Upper lobe of left lung (tissue), 6 donors: ENCODE results near the gene CCNJL. TPM values are rescaled to one million over a fixed set of nuclear protein-coding genes. Genes with fewer than 3 reads are reported as not detected.
A peak's percentile ranks its signal among the peaks of the same experiment; 100 is the strongest.

ENCODE experiments used
- ATAC-seq, 2 donors: fragments of 200-7000 bp; cut with Tn5 transposase; one replicate each; pipeline ENCODE4 v1.9.1; 2022; ENCODE audit warnings: mild to moderate bottlenecking in 2 of 2, moderate library complexity in 2 of 2; ENCODE audit not compliant: low FRiP score in 2 of 2
- DNase-seq, 2 donors: peaks; one replicate each; pipeline ENCODE4 v3.0.0-alpha.2; 2019 to 2020
- H3K27ac ChIP-seq, 4 donors: fragments of 200-600 bp; sonication (generic); one replicate each; pipeline ENCODE4 v1.5.1; 2016 to 2019
- H3K27me3 ChIP-seq, 4 donors: fragments of 200-600 bp; sonication (generic); one replicate each; pipeline ENCODE4 v1.5.1; 2017 to 2019
- H3K36me3 ChIP-seq, 4 donors: fragments of 200-600 bp; sonication (generic); one replicate each; pipeline ENCODE4 v1.5.1; 2016 to 2019
- H3K4me1 ChIP-seq, 4 donors: fragments of 200-600 bp; sonication (generic); one replicate each; pipeline ENCODE4 v1.5.1; 2018 to 2019
- H3K4me3 ChIP-seq, 4 donors: fragments of 200-600 bp; sonication (generic); one replicate each; pipeline ENCODE4 v1.5.1; 2017 to 2019; ENCODE audit warnings: mild to moderate bottlenecking in 2 of 4, moderate library complexity in 1 of 4
- H3K9me3 ChIP-seq, 4 donors: fragments of 200-600 bp; sonication (generic); one replicate each; pipeline ENCODE4 v1.5.1; 2018 to 2019
- CTCF ChIP-seq, 6 experiments: fragments of 450-650 bp in 4 of 6; fragments of 200-600 bp in 2 of 6; sonication (generic) in 2 of 6; IDR thresholded peaks; one replicate each; pipeline ENCODE4 v1.5.1; 2016 to 2019; ENCODE audit warnings: antibody characterized with exemption in 6 of 6
- EP300 ChIP-seq, 4 donors: sonication (generic); formaldehyde crosslinking; IDR thresholded peaks; one replicate each; pipeline ENCODE4 v1.5.1; 2017; ENCODE audit warnings: antibody characterized with exemption in 4 of 4, control low read depth in 2 of 4
- POLR2A ChIP-seq, 4 donors: fragments of 450-650 bp; IDR thresholded peaks; one replicate each; pipeline ENCODE4 v1.5.1; 2016 to 2017; ENCODE audit warnings: antibody characterized with exemption in 4 of 4, mild to moderate bottlenecking in 2 of 4
- POLR2AphosphoS5 ChIP-seq, 2 donors: sonication (generic); formaldehyde crosslinking; IDR thresholded peaks; one replicate each; pipeline ENCODE4 v1.5.1; 2017; ENCODE audit warnings: antibody characterized with exemption in 2 of 2
- WGBS, 2 donors: methylation state at CpG; one replicate each; pipeline ENCODE4 v1.1.5; 2017 to 2018; 5-methylcytosine and 5-hydroxymethylcytosine counted together
- total RNA-seq, 6 donors: library from RNA; depleted of rRNA in 4 of 6; stranded (reverse); fragments of >200 nt in 4 of 6; gene quantifications; one replicate each; pipeline versions ENCODE4 v1.1.0 to v1.2.1, GENCODE V29; 2016 to 2021
- donor health status: DM: no; HTN: no; CAD: no; lungs with moderate emphysema.
- donor health status: DM: no; HTN: yes; CAD: no; lungs with severe emphysema.

The CCNJL gene
- total RNA-seq, 6 donors from 2014 or later: 15.6 to 25.2 (median 21.2) TPM

DNA sequence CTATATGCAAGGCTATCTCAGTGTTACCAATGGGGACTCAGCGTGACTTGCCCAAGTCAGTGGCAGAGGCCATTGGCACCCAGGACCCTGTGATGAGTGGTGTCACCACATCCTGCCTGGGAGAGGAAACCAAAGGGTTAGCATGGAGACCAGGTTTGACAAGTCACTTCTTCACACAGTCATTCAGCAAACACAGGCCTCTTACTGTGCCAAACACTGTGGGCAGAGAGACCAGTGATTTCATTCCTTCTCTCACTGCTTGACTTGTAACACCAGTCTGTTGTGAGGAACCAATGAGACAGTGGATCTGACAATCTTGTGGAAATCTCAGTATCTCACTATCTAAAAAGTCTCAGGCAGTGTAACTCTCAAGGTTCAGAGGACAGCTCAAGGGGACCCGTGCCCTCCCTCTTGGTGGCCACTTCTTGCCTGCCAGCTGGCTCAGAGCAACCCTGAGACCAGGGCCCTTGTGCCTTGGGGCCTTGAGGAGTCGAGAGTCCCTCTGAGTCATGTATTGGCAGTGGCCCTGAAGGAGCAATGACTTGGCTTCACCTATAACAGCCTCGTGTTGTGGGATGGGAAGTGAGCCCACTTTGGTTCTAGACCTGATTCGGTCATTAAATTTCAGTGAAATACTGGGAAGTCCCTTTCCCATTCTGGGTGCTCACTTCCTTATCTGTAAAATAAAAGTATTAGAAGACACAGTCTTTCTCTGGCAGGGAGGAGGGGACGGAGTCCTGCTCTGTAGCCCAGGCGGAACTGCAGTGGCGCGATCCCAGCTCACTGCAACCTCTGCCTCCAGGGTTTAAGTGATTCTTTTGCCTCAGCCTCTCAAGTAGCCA, 81.5 kb downstream of the CCNJL start:
- H3K4me3 ChIP-seq: no peak overlapping the region
- H3K27ac ChIP-seq: peak overlapping the region in 2 of 4 donors; percentile 60 to 62
- H3K4me1 ChIP-seq: peaks cover 0 to 8% (median 2%) of the 10 kb centered on the region in 4 donors
- WGBS, 2 donors: 54 to 66% methylated on average over 8 to 9 of the region's 9 CpGs
- H3K27me3 ChIP-seq: no peaks in the 10 kb centered on the region
- peak; percentile 70 to 87 for ATAC-seq
- no peaks in the 10 kb centered on the region for H3K36me3 ChIP-seq
- TF ChIP-seq POLR2A (IDR thresholded peaks at IDR 0.05) (no peak), EP300 (IDR thresholded peaks at IDR 0.05) (peak in 1 of 4 donors; percentile 86), POLR2AphosphoS5 (IDR thresholded peaks at IDR 0.05) (peak in 1 of 2 donors; percentile 52), CTCF (IDR thresholded peaks at IDR 0.05) (no peak)
- no peaks in the 10 kb centered on the region for H3K9me3 ChIP-seq
- DNase-seq: peak in 1 of 2 donors; percentile 90

- Histone ChIP-seq H3K27ac (peak within 1 kb of the TSS in 2 of 4 donors; percentile 1 to 60), H3K4me1 (peaks cover 0 to 8% (median 2%) of the 10 kb centered on the region in 4 donors), H3K36me3 (no peaks in the 10 kb centered on the region), H3K9me3 (no peaks in the 10 kb centered on the region), H3K27me3 (no peaks in the 10 kb centered on the region), H3K4me3 (no peak within 1 kb of the TSS)
- 67 to 73% methylated on average over 7 of the region's 7 CpGs for WGBS, 2 donors
- DNase-seq: no peak
- no peak for TF ChIP-seq POLR2AphosphoS5 (IDR thresholded peaks at IDR 0.05)
- TF ChIP-seq POLR2A (IDR thresholded peaks at IDR 0.05): no peak
- TF ChIP-seq CTCF (IDR thresholded peaks at IDR 0.05): no peak
- no peak for TF ChIP-seq EP300 (IDR thresholded peaks at IDR 0.05)
- no peak for ATAC-seq
Observed at GRCh38 chr5:160229190-160229742, 83.1 kb downstream of the CCNJL start, which contains the start of gene FABP6. TSS of gene FABP6 (plus strand) at chr5:160229506. CDS start at chr5:160229558, 52 bp downstream.

- Histone ChIP-seq H3K4me3 (no peak overlapping the region), H3K27me3 (no peaks in the 10 kb centered on the region), H3K9me3 (no peaks in the 10 kb centered on the region), H3K36me3 (no peaks in the 10 kb centered on the region), H3K4me1 (peaks cover 0 to 8% (median 2%) of the 10 kb centered on the region in 4 donors), H3K27ac (no peak overlapping the region)
- no peak for DNase-seq
- 80 to 90% methylated on average over 2 of the region's 2 CpGs for WGBS, 2 donors
- no peak for TF ChIP-seq EP300 (IDR thresholded peaks at IDR 0.05)
- no peak for TF ChIP-seq POLR2A (IDR thresholded peaks at IDR 0.05)
- no peak for TF ChIP-seq CTCF (IDR thresholded peaks at IDR 0.05)
- TF ChIP-seq POLR2AphosphoS5 (IDR thresholded peaks at IDR 0.05): no peak
- ATAC-seq: no peak
Observed at GRCh38 chr5:160227012-160227411, 85.4 kb downstream of the CCNJL start.

- no peak for DNase-seq
- H3K36me3 ChIP-seq: no peaks in the 10 kb centered on the region
- H3K4me1 ChIP-seq: no peaks in the 10 kb centered on the region
- H3K27me3 ChIP-seq: no peaks in the 10 kb centered on the region
- no peak overlapping the region for H3K27ac ChIP-seq
- no peaks in the 10 kb centered on the region for H3K9me3 ChIP-seq
- 89 to 93% methylated on average over 3 of the region's 3 CpGs for WGBS, 2 donors
- no peak for TF ChIP-seq POLR2AphosphoS5 (IDR thresholded peaks at IDR 0.05)
- no peak overlapping the region for H3K4me3 ChIP-seq
- no peak for ATAC-seq
Observed at GRCh38 chr5:160221082-160221481, 91.3 kb downstream of the CCNJL start.

DNA sequence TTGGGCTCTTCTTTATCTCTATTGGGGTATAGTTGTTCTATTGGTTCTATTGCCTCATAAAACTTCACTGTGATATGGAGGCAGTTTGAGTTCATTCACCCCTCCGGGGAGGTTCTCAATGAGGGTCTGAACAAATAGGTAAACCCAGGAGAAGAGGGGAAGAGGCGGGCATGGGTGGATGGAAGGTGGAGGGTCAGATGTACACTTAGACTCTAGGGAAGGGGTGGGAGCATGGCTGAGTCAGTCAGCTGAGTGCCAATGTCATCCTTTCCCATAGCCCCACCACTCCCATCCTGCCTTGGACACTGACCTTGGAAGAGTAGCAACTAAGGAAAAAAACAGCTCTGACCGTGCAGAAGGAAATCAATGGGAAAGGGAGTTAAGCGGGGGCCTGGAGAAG, 93.0 kb downstream of the CCNJL start:
- no peaks in the 10 kb centered on the region for H3K36me3 ChIP-seq
- no peak overlapping the region for H3K27ac ChIP-seq
- ATAC-seq (peak in 1 of 2 donors; percentile 24), DNase-seq (no peak)
- H3K9me3 ChIP-seq: no peaks in the 10 kb centered on the region
- no peak overlapping the region for H3K4me3 ChIP-seq
- WGBS, 2 donors: 67 to 82% methylated on average over 4 of the region's 4 CpGs
- H3K27me3 ChIP-seq: no peaks in the 10 kb centered on the region
- TF ChIP-seq EP300 (IDR thresholded peaks at IDR 0.05) (no peak), CTCF (IDR thresholded peaks at IDR 0.05) (no peak), POLR2A (IDR thresholded peaks at IDR 0.05) (no peak), POLR2AphosphoS5 (IDR thresholded peaks at IDR 0.05) (no peak)
- H3K4me1 ChIP-seq: no peaks in the 10 kb centered on the region
